ENCODE results near the gene FBXW11. TPM values are rescaled to one million over a fixed set of nuclear protein-coding genes. Genes with fewer than 3 reads are reported as not detected.

The FBXW11 gene
- total RNA-seq, 1 experiment from 2014 or later = 85.3 TPM

GRCh38 chr5:172043865-172044264, 37.4 kb upstream of the FBXW11 start:
- Histone ChIP-seq H3K4ac (ENCODE audit: low read depth, low read length) (no peak overlapping the region), H3K56ac (ENCODE audit: insufficient read length, low read depth, low read length) (no peak overlapping the region), H3K23ac (ENCODE audit: insufficient read length, low read depth, low read length) (no peak overlapping the region), H4K8ac (replicated peaks; ENCODE audit: insufficient read length, low read depth, low read length) (no peak overlapping the region), H3K14ac (ENCODE audit: insufficient read depth, low read length) (no peak overlapping the region; the same call in 1 of the 2 replicates), H3K27ac (ENCODE audit: insufficient read length, low read depth, low read length) (no peak overlapping the region), H2BK15ac (ENCODE audit: low read depth, low read length) (no peak overlapping the region), H3K9me3 (ENCODE audit: control insufficient read depth, low read depth, low read length) (no peaks in the 10 kb centered on the region), H3K79me1 (ENCODE audit: insufficient read depth, low read depth, low read length, poor library complexity, severe bottlenecking) (no peaks in the 10 kb centered on the region), H2BK120ac (ENCODE audit: low read depth, low read length, poor library complexity, severe bottlenecking) (no peak overlapping the region), H2AFZ (ENCODE audit: low read length) (no peak overlapping the region), H3K9ac (ENCODE audit: extremely low read depth, insufficient read length, low read length) (no peak overlapping the region), H3K23me2 (ENCODE audit: insufficient read length, low read depth, low read length, poor library complexity, severe bottlenecking) (no peaks in the 10 kb centered on the region), H2BK20ac (ENCODE audit: low read depth, low read length, poor library complexity, severe bottlenecking) (no peak overlapping the region), H3T11ph (ENCODE audit: low read length) (no peak overlapping the region), H4K5ac (ENCODE audit: insufficient read length, low read depth, low read length) (no peak overlapping the region), H4K91ac (ENCODE audit: insufficient read length, low read depth, low read length) (no peak overlapping the region), H2BK12ac (ENCODE audit: insufficient read length, low read depth, low read length) (no peak overlapping the region), H3K4me2 (ENCODE audit: insufficient read depth, insufficient read length, low read length) (no peak overlapping the region), H3K27me3 (ENCODE audit: insufficient read depth, low read length) (no peaks in the 10 kb centered on the region), H3K4me1 (ENCODE audit: insufficient read depth, low read length) (peaks cover 3% of the 10 kb centered on the region; the same call in 1 of the 2 replicates), H3K79me2 (ENCODE audit: insufficient read depth, low read length) (no peaks in the 10 kb centered on the region), H2BK5ac (ENCODE audit: insufficient read length, low read length) (no peak overlapping the region), H2AK5ac (ENCODE audit: insufficient read length, low read length) (no peak overlapping the region), H4K20me1 (ENCODE audit: control insufficient read depth, insufficient read depth, insufficient read length) (no peaks in the 10 kb centered on the region), H3K18ac (ENCODE audit: insufficient read length, low read depth, low read length) (no peak overlapping the region)
- Mint-ChIP-seq H3K27me3 (ENCODE audit: low read depth) (no peaks in the 10 kb centered on the region; the same call in 1 of the 2 replicates), H3K9me3 (no peaks in the 10 kb centered on the region; a peak in 1 of 5 replicates), H3K4me3 (no peak overlapping the region), H3K36me3 (ENCODE audit: insufficient read depth in 1 of 3, low read depth in 3 of 3) (peaks cover 0 to 6% (median 4%) of the 10 kb centered on the region in 3 experiments; a peak in 2 of 7 replicates), H3K4me1 (peaks cover 36 to 38% of the 10 kb centered on the region in 2 experiments), H3K27ac (no peak overlapping the region)
- no peak for DNase-seq
- TF ChIP-seq CTCF (conservative IDR thresholded peaks at IDR 0.05) = no peak
- whole genome bisulfite sequencing (ENCODE audit: extremely low coverage, insufficient read length, low lambda C conversion rate) = no CpG with 5 or more reads among the region's 13 CpGs
